LNCAP (cell line): ENCODE measurements around the gene PATJ.

Experiments
- TF ChIP-seq, protein P1 (sequence below): fragments of 450-650 bp; IDR thresholded peaks from 2 replicates; pipeline ENCODE4 v1.5.1; 2017; ENCODE audit warnings: mild to moderate bottlenecking

Gene PATJ

DNA sequence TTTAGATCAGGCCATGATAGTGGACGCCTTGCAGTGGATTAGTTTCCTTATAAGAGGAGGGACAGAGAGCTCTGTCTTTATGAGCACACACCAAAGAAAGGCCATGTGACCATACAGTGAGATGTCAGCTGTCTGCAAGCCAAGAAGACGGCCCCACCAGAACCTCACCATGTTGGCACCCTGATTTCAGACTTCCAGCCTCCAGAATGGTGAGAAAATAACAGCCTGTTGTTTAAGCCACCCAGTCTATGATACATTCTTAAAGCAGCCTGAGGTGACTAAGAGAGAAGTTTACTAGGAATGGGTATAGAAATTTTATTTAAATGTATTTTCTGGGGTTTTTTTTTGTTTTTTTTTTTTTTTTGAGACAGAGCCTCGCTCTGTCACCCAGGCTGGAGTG is 481.9 kb downstream of the PATJ start:
- TF ChIP-seq, protein P1, sequence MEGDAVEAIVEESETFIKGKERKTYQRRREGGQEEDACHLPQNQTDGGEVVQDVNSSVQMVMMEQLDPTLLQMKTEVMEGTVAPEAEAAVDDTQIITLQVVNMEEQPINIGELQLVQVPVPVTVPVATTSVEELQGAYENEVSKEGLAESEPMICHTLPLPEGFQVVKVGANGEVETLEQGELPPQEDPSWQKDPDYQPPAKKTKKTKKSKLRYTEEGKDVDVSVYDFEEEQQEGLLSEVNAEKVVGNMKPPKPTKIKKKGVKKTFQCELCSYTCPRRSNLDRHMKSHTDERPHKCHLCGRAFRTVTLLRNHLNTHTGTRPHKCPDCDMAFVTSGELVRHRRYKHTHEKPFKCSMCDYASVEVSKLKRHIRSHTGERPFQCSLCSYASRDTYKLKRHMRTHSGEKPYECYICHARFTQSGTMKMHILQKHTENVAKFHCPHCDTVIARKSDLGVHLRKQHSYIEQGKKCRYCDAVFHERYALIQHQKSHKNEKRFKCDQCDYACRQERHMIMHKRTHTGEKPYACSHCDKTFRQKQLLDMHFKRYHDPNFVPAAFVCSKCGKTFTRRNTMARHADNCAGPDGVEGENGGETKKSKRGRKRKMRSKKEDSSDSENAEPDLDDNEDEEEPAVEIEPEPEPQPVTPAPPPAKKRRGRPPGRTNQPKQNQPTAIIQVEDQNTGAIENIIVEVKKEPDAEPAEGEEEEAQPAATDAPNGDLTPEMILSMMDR = no peak

DNA sequence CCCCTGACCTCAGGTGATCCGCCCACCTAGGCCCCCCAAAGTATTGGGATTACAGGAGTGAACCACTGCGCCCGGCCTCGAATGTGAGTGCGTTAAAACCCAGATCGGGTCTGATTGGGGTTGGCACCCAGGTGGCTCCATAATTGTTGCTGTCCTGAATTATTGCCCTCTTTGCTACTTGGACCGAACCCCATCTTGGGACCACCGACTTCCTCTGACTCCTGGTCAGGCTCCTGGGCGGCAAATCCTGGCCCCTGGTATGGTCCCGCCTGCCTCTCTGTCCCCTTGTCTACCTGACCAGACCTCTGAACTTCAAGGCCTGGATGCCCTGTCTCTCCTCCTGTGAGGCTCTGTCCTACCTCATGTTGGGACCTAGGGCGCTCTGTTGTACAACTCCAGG is 485.2 kb downstream of the PATJ start:
- TF ChIP-seq, protein P1 = no peak
